HG03103 (cell line): Measurements from ENCODE around the gene HNRNPR.

Experiments used
- ATAC-seq: cut with Tn5 transposase; IDR thresholded peaks from one replicate; pipeline ENCODE4 v1.9.1; 2021; ENCODE audit warnings: low read depth; ENCODE audit not compliant: unreplicated experiment

The HNRNPR gene

GRCh38 chr1:23369335-23370013, 25.4 kb upstream of the HNRNPR start, which contains the start of gene ZNF436:
ZNF436 (minus strand) TSS chr1:23369836; CDS start chr1:23368005, 1,831 bp downstream.
- ATAC-seq: no peak

GRCh38 chr1:23368562-23369334, 24.7 kb upstream of the HNRNPR start:
- peak; percentile 53 for ATAC-seq

GRCh38 chr1:23367791-23368561, 23.9 kb upstream of the HNRNPR start:
- peak; percentile 77 for ATAC-seq

- ATAC-seq: no peak
Measured at GRCh38 chr1:23367451-23367790, 23.3 kb upstream of the HNRNPR start.

GRCh38 chr1:23366598-23366997, 22.5 kb upstream of the HNRNPR start:
- no peak for ATAC-seq

GRCh38 chr1:23366146-23366545, 22.1 kb upstream of the HNRNPR start:
- ATAC-seq: no peak

- no peak for ATAC-seq
Measured at GRCh38 chr1:23362218-23362713, 18.2 kb upstream of the HNRNPR start.

GRCh38 chr1:23358310-23358875, 14.3 kb upstream of the HNRNPR start:
- no peak for ATAC-seq

- ATAC-seq: no peak
Measured at GRCh38 chr1:23357138-23357908, 13.2 kb upstream of the HNRNPR start.

GRCh38 chr1:23356471-23357137, 12.5 kb upstream of the HNRNPR start:
- ATAC-seq: no peak

- ATAC-seq: no peak
Measured at GRCh38 chr1:23354245-23354644, 10.2 kb upstream of the HNRNPR start.

- no peak for ATAC-seq
Measured at GRCh38 chr1:23352096-23352695, 8.1 kb upstream of the HNRNPR start.

GRCh38 chr1:23345920-23346319, 1.8 kb upstream of the HNRNPR start:
- no peak for ATAC-seq

GRCh38 chr1:23344987-23345472, 946 bp upstream of the HNRNPR start:
- ATAC-seq: no peak

GRCh38 chr1:23343221-23344110, 618 bp downstream of the HNRNPR start:
- peak; percentile 4 for ATAC-seq

GRCh38 chr1:23341931-23342692, 2.0 kb downstream of the HNRNPR start:
- ATAC-seq: no peak

GRCh38 chr1:23339632-23340031, 4.5 kb downstream of the HNRNPR start:
- ATAC-seq: no peak
